ENCODE results near the gene SUSD2. TPM values are rescaled to one million over a fixed set of nuclear protein-coding genes. Genes with fewer than 3 reads are reported as not detected.
A peak's percentile ranks its signal among the peaks of the same experiment; 100 is the strongest.

Gene SUSD2
- total and polyA plus RNA-seq, 8 donors: 0.35 to 7.2 (median 2.5) TPM

DNA sequence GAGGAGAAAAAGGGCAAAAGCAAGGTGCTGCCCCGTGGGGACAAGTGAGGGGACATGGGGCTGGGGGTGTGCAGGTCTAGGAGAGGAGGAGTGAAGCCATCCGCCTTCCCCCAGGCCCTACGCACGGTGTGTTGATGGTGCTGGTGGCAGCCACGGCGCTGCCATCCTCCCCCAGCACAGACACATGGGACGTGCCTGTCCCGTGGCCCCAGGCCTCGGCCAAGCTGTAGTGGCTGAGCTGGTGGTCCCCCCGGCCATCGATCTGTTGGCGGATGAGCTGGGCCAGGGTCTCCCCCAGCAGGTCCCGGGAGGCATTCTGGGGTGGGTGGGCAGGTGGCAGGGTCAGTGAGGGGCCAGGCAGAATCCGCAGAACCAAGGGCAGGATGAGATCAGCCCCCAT is 44.7 kb downstream of the SUSD2 start:
- Histone ChIP-seq H3K27ac (no peak overlapping the region), H3K4me3 (no peak overlapping the region), H3K27me3 (no peaks in the 10 kb centered on the region), H3K36me3 (no peaks in the 10 kb centered on the region), H3K9me3 (no peaks in the 10 kb centered on the region), H3K4me1 (no peaks in the 10 kb centered on the region)
- TF ChIP-seq, protein P1, sequence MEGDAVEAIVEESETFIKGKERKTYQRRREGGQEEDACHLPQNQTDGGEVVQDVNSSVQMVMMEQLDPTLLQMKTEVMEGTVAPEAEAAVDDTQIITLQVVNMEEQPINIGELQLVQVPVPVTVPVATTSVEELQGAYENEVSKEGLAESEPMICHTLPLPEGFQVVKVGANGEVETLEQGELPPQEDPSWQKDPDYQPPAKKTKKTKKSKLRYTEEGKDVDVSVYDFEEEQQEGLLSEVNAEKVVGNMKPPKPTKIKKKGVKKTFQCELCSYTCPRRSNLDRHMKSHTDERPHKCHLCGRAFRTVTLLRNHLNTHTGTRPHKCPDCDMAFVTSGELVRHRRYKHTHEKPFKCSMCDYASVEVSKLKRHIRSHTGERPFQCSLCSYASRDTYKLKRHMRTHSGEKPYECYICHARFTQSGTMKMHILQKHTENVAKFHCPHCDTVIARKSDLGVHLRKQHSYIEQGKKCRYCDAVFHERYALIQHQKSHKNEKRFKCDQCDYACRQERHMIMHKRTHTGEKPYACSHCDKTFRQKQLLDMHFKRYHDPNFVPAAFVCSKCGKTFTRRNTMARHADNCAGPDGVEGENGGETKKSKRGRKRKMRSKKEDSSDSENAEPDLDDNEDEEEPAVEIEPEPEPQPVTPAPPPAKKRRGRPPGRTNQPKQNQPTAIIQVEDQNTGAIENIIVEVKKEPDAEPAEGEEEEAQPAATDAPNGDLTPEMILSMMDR (IDR thresholded peaks at IDR 0.05): no peak
- no peak for FAIRE-seq
- intact Hi-C loops (cut with DNase I): no loop called here
- 90 to 93% methylated on average over 11 to 14 of the region's 14 CpGs for WGBS, 2 donors
- no peak for ATAC-seq
- peak in 1 of 6 donors; percentile 67 for DNase-seq

DNA sequence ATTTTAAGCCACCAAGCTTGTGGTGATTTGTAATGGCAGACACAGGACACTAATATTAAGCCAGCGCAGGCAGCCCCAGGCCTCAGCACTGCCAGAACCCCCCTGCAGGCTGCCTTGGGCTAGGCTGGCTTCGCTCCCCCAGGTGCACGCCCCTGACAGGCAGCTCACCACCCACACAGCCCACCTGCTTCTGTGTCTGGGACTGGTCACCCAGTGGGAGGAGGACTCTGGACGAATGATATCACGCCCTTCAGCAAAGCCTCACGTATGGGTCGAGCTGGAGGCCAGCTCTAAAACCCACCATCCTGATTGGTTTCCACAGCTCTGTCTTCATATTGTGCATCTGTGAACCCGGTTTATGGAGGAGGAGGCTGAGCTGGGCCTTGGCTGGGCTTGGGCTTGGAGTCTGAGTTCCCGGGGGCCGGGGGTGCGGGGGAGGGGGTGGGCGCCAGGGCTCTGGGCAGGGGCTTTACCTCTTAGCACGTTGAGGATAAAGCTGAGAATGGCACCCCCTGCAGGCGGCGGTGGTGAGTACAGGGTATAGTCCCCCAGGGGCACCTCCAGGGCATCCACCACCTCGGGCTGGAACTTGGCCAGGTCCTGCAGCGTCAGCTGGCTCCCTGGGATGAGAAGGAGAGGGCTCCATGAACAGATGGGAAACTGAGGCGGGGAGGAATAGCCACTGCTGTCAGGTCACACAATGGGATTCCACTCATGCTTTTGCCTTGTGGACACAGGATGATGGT is 49.8 kb downstream of the SUSD2 start:
- FAIRE-seq: no peak

DNA sequence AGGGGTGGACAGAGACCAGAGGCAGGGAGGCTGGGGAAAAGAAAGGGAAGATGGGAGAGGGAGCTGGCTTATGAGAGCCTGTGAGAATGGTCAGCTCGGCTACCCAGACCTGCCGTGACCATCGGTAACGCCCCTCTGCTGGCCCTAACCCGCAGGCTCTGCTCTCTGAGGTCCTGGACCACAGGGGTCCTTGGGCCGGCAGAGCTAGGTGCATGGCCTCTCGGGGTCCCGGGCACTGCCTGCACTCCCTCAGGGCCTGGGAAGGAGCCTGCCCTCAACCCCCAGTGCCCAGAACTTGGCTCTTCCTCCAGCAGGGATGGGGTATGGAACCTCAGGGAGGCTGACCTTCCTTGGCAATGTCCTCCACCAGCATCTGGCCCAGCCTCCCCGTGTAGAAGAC is 50.4 kb downstream of the SUSD2 start:
- H3K36me3 ChIP-seq: no peaks in the 10 kb centered on the region
- WGBS, 2 donors: 78 to 80% methylated on average over 4 to 9 of the region's 9 CpGs
- no peaks in the 10 kb centered on the region for H3K4me1 ChIP-seq
- no peaks in the 10 kb centered on the region for H3K9me3 ChIP-seq
- intact Hi-C loops (cut with DNase I): loop anchor here in 1 of 3 donors (5.0 kb wide), 1 partner anchor 44 kb away; no protein-coding TSS in a partner anchor
- no peak for ATAC-seq
- FAIRE-seq: no peak
- H3K27me3 ChIP-seq: no peaks in the 10 kb centered on the region
- no peak overlapping the region for H3K27ac ChIP-seq
- no peak overlapping the region for H3K4me3 ChIP-seq
- TF ChIP-seq, protein P1 (IDR thresholded peaks at IDR 0.05): no peak
- DNase-seq: peak in 1 of 6 donors; percentile 51

More for the DNA sequence above, 49.8 kb downstream of the SUSD2 start:
- Histone ChIP-seq H3K27ac (no peak overlapping the region), H3K4me1 (no peaks in the 10 kb centered on the region), H3K27me3 (no peaks in the 10 kb centered on the region), H3K4me3 (no peak overlapping the region), H3K9me3 (no peaks in the 10 kb centered on the region), H3K36me3 (no peaks in the 10 kb centered on the region)
- 32 to 34% methylated on average over 16 to 18 of the region's 18 CpGs for WGBS, 2 donors
- intact Hi-C loops (cut with DNase I): loop anchor here in 1 of 3 donors (5.0 kb wide), 1 partner anchor 44 kb away; no protein-coding TSS in a partner anchor
- TF ChIP-seq, protein P1 (IDR thresholded peaks at IDR 0.05): peak in 3 of 4 donors; percentile 37 to 47 (median 38)
- DNase-seq: peak; percentile 36 to 88 (median 75)
- ATAC-seq: peak; percentile 78 to 87 (median 80)

DNA sequence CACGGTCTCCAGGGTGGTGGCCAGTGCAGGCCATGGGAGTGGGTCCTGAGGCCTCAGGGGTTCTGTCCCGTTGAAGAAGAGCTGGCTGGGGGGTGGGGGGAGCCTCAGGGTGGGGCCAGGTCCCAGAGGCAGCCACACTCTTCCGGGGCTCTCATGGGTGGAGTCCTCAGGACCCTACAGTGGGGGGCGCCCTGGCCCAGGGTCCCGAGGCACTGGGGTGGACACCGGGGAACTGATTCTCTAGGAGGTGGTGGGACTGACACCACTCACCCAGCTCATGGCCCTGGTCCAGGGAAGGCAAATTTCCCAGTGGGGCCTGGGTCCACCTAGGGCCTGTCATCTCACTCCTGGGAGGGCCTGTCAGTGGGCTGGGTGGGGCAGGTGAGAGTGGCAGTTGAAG is 50.8 kb downstream of the SUSD2 start:
- ATAC-seq: no peak
- no peak overlapping the region for H3K27ac ChIP-seq
- no peaks in the 10 kb centered on the region for H3K9me3 ChIP-seq
- intact Hi-C loops (cut with DNase I): loop anchor here in 1 of 3 donors (5.0 kb wide), 1 partner anchor 45 kb away; no protein-coding TSS in a partner anchor
- peak in 1 of 6 donors; percentile 59 for DNase-seq
- H3K36me3 ChIP-seq: no peaks in the 10 kb centered on the region
- H3K4me3 ChIP-seq: no peak overlapping the region
- no peak for FAIRE-seq
- WGBS, 2 donors: 84 to 87% methylated on average over 6 of the region's 6 CpGs
- no peaks in the 10 kb centered on the region for H3K4me1 ChIP-seq
- TF ChIP-seq, protein P1 (IDR thresholded peaks at IDR 0.05): no peak
- H3K27me3 ChIP-seq: no peaks in the 10 kb centered on the region

DNA sequence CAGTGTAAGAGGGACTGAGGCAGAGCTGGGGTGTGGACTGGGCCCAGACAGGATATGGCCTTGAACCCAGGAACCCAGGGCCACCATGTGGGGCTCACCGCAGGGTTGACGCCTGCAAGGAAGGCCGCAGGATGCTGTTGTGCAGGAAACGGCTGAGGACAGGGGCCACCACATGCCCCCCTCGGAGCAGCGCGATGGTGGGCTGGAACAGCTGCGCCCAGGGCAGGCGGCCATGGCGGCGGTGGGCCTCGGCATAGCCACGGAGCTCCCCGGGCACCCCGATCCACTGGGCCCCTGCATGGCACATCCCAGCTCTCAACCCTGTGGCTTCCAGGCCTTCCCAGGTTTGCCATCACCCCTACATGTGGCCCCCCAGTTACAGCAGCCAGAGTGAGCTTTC is 51.4 kb downstream of the SUSD2 start:
- Histone ChIP-seq H3K9me3 (no peaks in the 10 kb centered on the region), H3K36me3 (no peaks in the 10 kb centered on the region), H3K4me3 (no peak overlapping the region), H3K27me3 (no peaks in the 10 kb centered on the region), H3K27ac (no peak overlapping the region), H3K4me1 (no peaks in the 10 kb centered on the region)
- TF ChIP-seq, protein P1 (IDR thresholded peaks at IDR 0.05): no peak
- DNase-seq: no peak
- no peak for ATAC-seq
- intact Hi-C loops (cut with DNase I): loop anchor here in 1 of 3 donors (5.0 kb wide), 1 partner anchor 45 kb away; no protein-coding TSS in a partner anchor
- 89 to 95% methylated on average over 14 to 15 of the region's 15 CpGs for WGBS, 2 donors
- FAIRE-seq: no peak
